ENCODE data around the gene MKS1. TPM values are rescaled to one million over a fixed set of nuclear protein-coding genes. Genes with fewer than 3 reads are reported as not detected.

MKS1 gene
- polyA plus RNA-seq, 1 donor from 2014 or later = 32.9 TPM

DNA sequence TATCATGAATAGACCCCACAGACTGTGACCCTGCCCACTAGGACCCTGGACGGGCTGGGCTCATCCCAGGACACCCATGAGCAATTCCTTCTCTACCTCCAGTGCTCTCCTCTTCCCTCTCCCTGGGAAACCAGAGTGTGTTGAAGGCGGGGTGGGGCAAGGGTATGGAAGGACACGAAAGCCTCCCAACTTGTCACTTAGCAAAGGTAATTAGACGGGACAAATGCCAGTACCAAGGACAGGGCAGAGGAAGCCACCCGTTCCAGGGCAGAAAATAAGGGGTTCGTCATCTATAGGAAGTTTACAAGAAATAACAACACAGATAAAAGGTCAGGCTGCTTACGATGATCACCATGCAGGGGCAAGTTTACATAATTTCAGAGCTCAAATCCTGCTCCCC, 31.4 kb downstream of the MKS1 start:
- H3K79me2 ChIP-seq (replicated peaks; ENCODE audit: insufficient read depth, low read length) = no peaks in the 10 kb centered on the region
- no peaks in the 10 kb centered on the region for H4K20me1 ChIP-seq (ENCODE audit: insufficient read depth)
- H3F3A ChIP-seq (ENCODE audit: insufficient read depth, low read length, poor library complexity, severe bottlenecking) = no peaks in the 10 kb centered on the region
- H3K9ac ChIP-seq (ENCODE audit: low read length) = no peak overlapping the region
- H2AFZ ChIP-seq (ENCODE audit: low read depth, low read length) = no peak overlapping the region
- no peaks in the 10 kb centered on the region for H3K9me2 ChIP-seq (ENCODE audit: insufficient read depth, low read length)
- no peak overlapping the region for H3K4me2 ChIP-seq (ENCODE audit: low read length)
- no peaks in the 10 kb centered on the region for H3K9me3 ChIP-seq (ENCODE audit: low read length)
- H3K36me3 ChIP-seq (ENCODE audit: insufficient read depth, low read length) = no peaks in the 10 kb centered on the region
- no peaks in the 10 kb centered on the region for H3K27me3 ChIP-seq (ENCODE audit: insufficient read depth, low read depth, low read length)
- TF ChIP-seq, protein P1, sequence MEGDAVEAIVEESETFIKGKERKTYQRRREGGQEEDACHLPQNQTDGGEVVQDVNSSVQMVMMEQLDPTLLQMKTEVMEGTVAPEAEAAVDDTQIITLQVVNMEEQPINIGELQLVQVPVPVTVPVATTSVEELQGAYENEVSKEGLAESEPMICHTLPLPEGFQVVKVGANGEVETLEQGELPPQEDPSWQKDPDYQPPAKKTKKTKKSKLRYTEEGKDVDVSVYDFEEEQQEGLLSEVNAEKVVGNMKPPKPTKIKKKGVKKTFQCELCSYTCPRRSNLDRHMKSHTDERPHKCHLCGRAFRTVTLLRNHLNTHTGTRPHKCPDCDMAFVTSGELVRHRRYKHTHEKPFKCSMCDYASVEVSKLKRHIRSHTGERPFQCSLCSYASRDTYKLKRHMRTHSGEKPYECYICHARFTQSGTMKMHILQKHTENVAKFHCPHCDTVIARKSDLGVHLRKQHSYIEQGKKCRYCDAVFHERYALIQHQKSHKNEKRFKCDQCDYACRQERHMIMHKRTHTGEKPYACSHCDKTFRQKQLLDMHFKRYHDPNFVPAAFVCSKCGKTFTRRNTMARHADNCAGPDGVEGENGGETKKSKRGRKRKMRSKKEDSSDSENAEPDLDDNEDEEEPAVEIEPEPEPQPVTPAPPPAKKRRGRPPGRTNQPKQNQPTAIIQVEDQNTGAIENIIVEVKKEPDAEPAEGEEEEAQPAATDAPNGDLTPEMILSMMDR (IDR thresholded peaks at IDR 0.05; ENCODE audit: poor library complexity, severe bottlenecking) = no peak
- TF ChIP-seq RAD21 (conservative IDR thresholded peaks at IDR 0.05) (no peak), EP300 (conservative IDR thresholded peaks at IDR 0.05; ENCODE audit: poor library complexity, severe bottlenecking) (no peak), EZH2 (IDR thresholded peaks at IDR 0.05; ENCODE audit: borderline replicate concordance, insufficient read depth, low read length, poor library complexity, severe bottlenecking) (no peak), TAF1 (IDR thresholded peaks at IDR 0.05; ENCODE audit: low read depth) (no peak), MXI1 (conservative IDR thresholded peaks at IDR 0.05; ENCODE audit: poor library complexity, severe bottlenecking) (no peak), SMC3 (conservative IDR thresholded peaks at IDR 0.05; ENCODE audit: poor library complexity) (no peak), POLR2AphosphoS5 (IDR thresholded peaks at IDR 0.05) (no peak)
- TF ChIP-seq, protein P2, sequence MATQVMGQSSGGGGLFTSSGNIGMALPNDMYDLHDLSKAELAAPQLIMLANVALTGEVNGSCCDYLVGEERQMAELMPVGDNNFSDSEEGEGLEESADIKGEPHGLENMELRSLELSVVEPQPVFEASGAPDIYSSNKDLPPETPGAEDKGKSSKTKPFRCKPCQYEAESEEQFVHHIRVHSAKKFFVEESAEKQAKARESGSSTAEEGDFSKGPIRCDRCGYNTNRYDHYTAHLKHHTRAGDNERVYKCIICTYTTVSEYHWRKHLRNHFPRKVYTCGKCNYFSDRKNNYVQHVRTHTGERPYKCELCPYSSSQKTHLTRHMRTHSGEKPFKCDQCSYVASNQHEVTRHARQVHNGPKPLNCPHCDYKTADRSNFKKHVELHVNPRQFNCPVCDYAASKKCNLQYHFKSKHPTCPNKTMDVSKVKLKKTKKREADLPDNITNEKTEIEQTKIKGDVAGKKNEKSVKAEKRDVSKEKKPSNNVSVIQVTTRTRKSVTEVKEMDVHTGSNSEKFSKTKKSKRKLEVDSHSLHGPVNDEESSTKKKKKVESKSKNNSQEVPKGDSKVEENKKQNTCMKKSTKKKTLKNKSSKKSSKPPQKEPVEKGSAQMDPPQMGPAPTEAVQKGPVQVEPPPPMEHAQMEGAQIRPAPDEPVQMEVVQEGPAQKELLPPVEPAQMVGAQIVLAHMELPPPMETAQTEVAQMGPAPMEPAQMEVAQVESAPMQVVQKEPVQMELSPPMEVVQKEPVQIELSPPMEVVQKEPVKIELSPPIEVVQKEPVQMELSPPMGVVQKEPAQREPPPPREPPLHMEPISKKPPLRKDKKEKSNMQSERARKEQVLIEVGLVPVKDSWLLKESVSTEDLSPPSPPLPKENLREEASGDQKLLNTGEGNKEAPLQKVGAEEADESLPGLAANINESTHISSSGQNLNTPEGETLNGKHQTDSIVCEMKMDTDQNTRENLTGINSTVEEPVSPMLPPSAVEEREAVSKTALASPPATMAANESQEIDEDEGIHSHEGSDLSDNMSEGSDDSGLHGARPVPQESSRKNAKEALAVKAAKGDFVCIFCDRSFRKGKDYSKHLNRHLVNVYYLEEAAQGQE (IDR thresholded peaks at IDR 0.05; ENCODE audit: borderline replicate concordance) = no peak
- H3K27ac ChIP-seq (ENCODE audit: low read length) = no peak overlapping the region
- no peak overlapping the region for H3K4me3 ChIP-seq (ENCODE audit: low read length)

DNA sequence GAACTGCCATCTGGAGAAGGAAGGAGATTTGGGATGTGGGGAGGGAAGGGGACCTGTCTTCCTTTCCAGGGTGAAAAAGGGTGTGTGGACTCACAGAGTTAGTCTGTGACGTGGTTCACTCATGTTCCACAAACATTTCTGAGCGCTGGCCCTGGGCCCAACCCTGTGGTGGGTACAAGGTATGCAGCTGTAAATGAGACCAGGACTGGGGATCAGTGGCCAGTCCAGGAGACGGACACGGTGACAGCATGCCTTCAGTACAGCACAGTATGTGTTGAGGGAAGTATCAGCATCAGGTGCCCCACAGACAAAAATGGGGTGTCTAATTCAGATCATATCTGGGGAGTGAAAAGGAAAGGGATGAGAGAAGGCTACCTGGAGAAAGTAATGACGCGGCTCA, 32.0 kb downstream of the MKS1 start:
- Histone ChIP-seq H3K9me2 (ENCODE audit: insufficient read depth, low read length) (no peaks in the 10 kb centered on the region), H3K36me3 (ENCODE audit: insufficient read depth, low read length) (no peaks in the 10 kb centered on the region), H3K4me2 (ENCODE audit: low read length) (no peak overlapping the region), H3K79me2 (replicated peaks; ENCODE audit: insufficient read depth, low read length) (no peaks in the 10 kb centered on the region), H2AFZ (ENCODE audit: low read depth, low read length) (no peak overlapping the region), H3K9ac (ENCODE audit: low read length) (no peak overlapping the region), H3K27ac (ENCODE audit: low read length) (no peak overlapping the region), H3K4me3 (ENCODE audit: low read length) (no peak overlapping the region), H3F3A (ENCODE audit: insufficient read depth, low read length, poor library complexity, severe bottlenecking) (no peaks in the 10 kb centered on the region), H3K9me3 (ENCODE audit: low read length) (no peaks in the 10 kb centered on the region), H3K27me3 (ENCODE audit: insufficient read depth, low read depth, low read length) (no peaks in the 10 kb centered on the region), H4K20me1 (ENCODE audit: insufficient read depth) (no peaks in the 10 kb centered on the region)
- TF ChIP-seq EP300 (conservative IDR thresholded peaks at IDR 0.05; ENCODE audit: poor library complexity, severe bottlenecking) (no peak), SMC3 (conservative IDR thresholded peaks at IDR 0.05; ENCODE audit: poor library complexity) (no peak), RAD21 (conservative IDR thresholded peaks at IDR 0.05) (no peak), MXI1 (conservative IDR thresholded peaks at IDR 0.05; ENCODE audit: poor library complexity, severe bottlenecking) (no peak), POLR2AphosphoS5 (IDR thresholded peaks at IDR 0.05) (no peak), TAF1 (IDR thresholded peaks at IDR 0.05; ENCODE audit: low read depth) (no peak)
- TF ChIP-seq, protein P1 (IDR thresholded peaks at IDR 0.05; ENCODE audit: poor library complexity, severe bottlenecking) = no peak
- TF ChIP-seq, protein P2 (IDR thresholded peaks at IDR 0.05; ENCODE audit: borderline replicate concordance) = no peak
